T-cell (primary cell): ENCODE data around the gene FGF23. TPM values are rescaled to one million over a fixed set of nuclear protein-coding genes. Genes with fewer than 3 reads are reported as not detected.

Experiments used
- ATAC-seq, 4 experiments: fragments of 200-7000 bp in 3 of 4; fragments of 150-1000 bp in 1 of 4; cut with Tn5 transposase; replicated peaks in 1 of 4; 1 replicate in 3 of 4; 2 replicates in 1 of 4; pipeline ENCODE4 v1.10.0; 2021; ENCODE audit warnings: moderate library complexity in 3 of 4, mild to moderate bottlenecking in 2 of 4, moderate number of reproducible peaks in 1 of 4
- CTCF ChIA-PET, 2 donors: fragments of 300-600 bp; sonication (Branson Sonifier 250); formaldehyde crosslinking; loops; one replicate each; lab custom pipeline; 2022; ENCODE audit warnings: antibody characterized with exemption in 2 of 2; lab: Charles Lee
- POLR2A ChIA-PET, 2 donors: fragments of 300-600 bp; sonication (Branson Sonifier 250); formaldehyde crosslinking; loops; one replicate each; lab custom pipeline; 2022; ENCODE audit warnings: antibody characterized with exemption in 2 of 2; lab: Charles Lee
- DNase-seq, 35 experiments: peaks; one replicate each; pipeline versions ENCODE4 v3.0.0 to v3.0.0-alpha.2; 2013 to 2023
- H3K27ac ChIP-seq: one replicate; pipeline ENCODE4 v1.5.1; 2013; ENCODE audit warnings: low read length
- H3K27me3 ChIP-seq, 2 experiments: replicated peaks in 1 of 2; 1 replicate in 1 of 2; 2 replicates in 1 of 2; pipeline versions ENCODE4 v1.6.1 to v1.7.0; 2013; ENCODE audit warnings: low read length in 1 of 2, mixed read lengths in 1 of 2; ENCODE audit not compliant: control insufficient read depth in 2 of 2, insufficient read depth in 2 of 2; ENCODE audit errors: extremely low read depth in 1 of 2
- H3K36me3 ChIP-seq, 2 donors: 1 replicate in 1 of 2; 2 replicates in 1 of 2; pipeline versions ENCODE4 v1.6.1 to v1.7.0; 2013; ENCODE audit warnings: low read length in 1 of 2; ENCODE audit not compliant: control insufficient read depth in 2 of 2, insufficient read depth in 1 of 2; ENCODE audit errors: extremely low read depth in 1 of 2
- H3K4me1 ChIP-seq, 2 experiments: 1 replicate in 1 of 2; 2 replicates in 1 of 2; pipeline versions ENCODE4 v1.6.1 to v1.7.0; 2013; ENCODE audit warnings: low read length in 2 of 2, mixed read lengths in 1 of 2; ENCODE audit not compliant: insufficient read depth in 2 of 2, control insufficient read depth in 1 of 2; ENCODE audit errors: extremely low read depth in 1 of 2
- H3K4me3 ChIP-seq, 2 donors: 1 replicate in 1 of 2; 2 replicates in 1 of 2; pipeline versions ENCODE4 v1.5.1 to v1.7.0; 2013; ENCODE audit warnings: mild to moderate bottlenecking in 2 of 2, low read length in 1 of 2, moderate library complexity in 1 of 2; ENCODE audit not compliant: control insufficient read depth in 1 of 2; ENCODE audit errors: extremely low read depth in 1 of 2
- H3K9me3 ChIP-seq: 2 replicates; pipeline ENCODE4 v1.7.0; 2013
- H3K27ac Mint-ChIP-seq, 2 donors: one replicate each; pipeline ENCODE4 v1.8.0; 2020 to 2021; ENCODE audit warnings: mild to moderate bottlenecking in 2 of 2, mixed read lengths in 2 of 2
- H3K27me3 Mint-ChIP-seq, 2 donors: one replicate each; pipeline ENCODE4 v1.8.0; 2021 to 2022; ENCODE audit warnings: mixed read lengths in 2 of 2
- H3K36me3 Mint-ChIP-seq: one replicate; pipeline ENCODE4 v1.8.0; 2021; ENCODE audit warnings: mixed read lengths
- H3K4me1 Mint-ChIP-seq, 3 donors: one replicate each; pipeline ENCODE4 v1.8.0; 2020 to 2022; ENCODE audit warnings: mixed read lengths in 3 of 3, mild to moderate bottlenecking in 1 of 3
- H3K4me3 Mint-ChIP-seq, 3 donors: one replicate each; pipeline ENCODE4 v1.8.0; 2020 to 2022; ENCODE audit warnings: mild to moderate bottlenecking in 3 of 3, mixed read lengths in 3 of 3, moderate library complexity in 3 of 3
- H3K9me3 Mint-ChIP-seq, 3 donors: one replicate each; pipeline ENCODE4 v1.8.0; 2020 to 2022; ENCODE audit warnings: mixed read lengths in 3 of 3
- WGBS: methylation state at CpG from one replicate; pipeline ENCODE4 v1.1.5; 2013; ENCODE audit warnings: missing lambda C conversion rate; ENCODE audit not compliant: insufficient coverage; 5-methylcytosine and 5-hydroxymethylcytosine counted together
- total RNA-seq, 35 experiments: library from RNA in 6 of 35; stranded (reverse) in 6 of 35; fragments of 120-200 nt in 1 of 35; gene quantifications; one replicate each; pipeline versions ENCODE4 v1.2.1 to v1.2.4 and lab custom pipeline; 2013 to 2026

FGF23 gene
- total RNA-seq, 5 donors from 2014 or later (not counting 1 experiment from before 2014, with no cell fraction given) = not detected

GRCh38 chr12:4392223-4392742 is 12.8 kb upstream of the FGF23 start:
- Mint-ChIP-seq H3K4me1 (peaks cover 6 to 7% (median 6%) of the 10 kb centered on the region in 3 donors), H3K4me3 (no peak overlapping the region), H3K27ac (no peak overlapping the region), H3K9me3 (no peaks in the 10 kb centered on the region), H3K36me3 (no peaks in the 10 kb centered on the region), H3K27me3 (peaks cover 19 to 25% of the 10 kb centered on the region in 2 donors)
- 26% methylated on average over 13 of the region's 15 CpGs for WGBS
- POLR2A ChIA-PET = no interaction called here
- Histone ChIP-seq H3K27ac (no peak overlapping the region), H3K27me3 (peaks cover 0 to 26% of the 10 kb centered on the region in 2 experiments), H3K36me3 (no peaks in the 10 kb centered on the region), H3K9me3 (no peaks in the 10 kb centered on the region), H3K4me3 (no peak overlapping the region), H3K4me1 (peaks cover 0 to 5% of the 10 kb centered on the region in 2 experiments)
- CTCF ChIA-PET = no interaction called here
- DNase-seq = no peak
- peak in 1 of 4 experiments; percentile 29 for ATAC-seq

- WGBS = no CpG with 5 or more reads among the region's 2 CpGs
Measured at GRCh38 chr12:4388662-4389061, 9.2 kb upstream of the FGF23 start.

GRCh38 chr12:4388032-4388431 is 8.5 kb upstream of the FGF23 start:
- Mint-ChIP-seq H3K9me3 (no peaks in the 10 kb centered on the region), H3K27me3 (peaks cover 3 to 8% of the 10 kb centered on the region in 2 donors), H3K27ac (no peak overlapping the region), H3K4me3 (no peak overlapping the region), H3K36me3 (no peaks in the 10 kb centered on the region), H3K4me1 (peaks cover 0 to 7% (median 6%) of the 10 kb centered on the region in 3 donors)
- no peaks in the 10 kb centered on the region for H3K9me3 ChIP-seq
- ChIA-PET POLR2A (no interaction called here), CTCF (interaction anchor here in 1 of 2 donors (0.5 kb wide), 1 partner anchor 230 kb away, joined by 4 read pairs; no protein-coding TSS in a partner anchor)
- ATAC-seq (no peak), DNase-seq (no peak)
- no peak overlapping the region for H3K27ac ChIP-seq
- WGBS = no CpG with 5 or more reads among the region's 1 CpG
- H3K4me3 ChIP-seq = no peak overlapping the region
- no peaks in the 10 kb centered on the region for H3K36me3 ChIP-seq
- H3K27me3 ChIP-seq = peaks cover 0 to 17% of the 10 kb centered on the region in 2 experiments
- H3K4me1 ChIP-seq = peaks cover 0 to 5% of the 10 kb centered on the region in 2 experiments

More at GRCh38 chr12:4388662-4389061, 9.2 kb upstream of the FGF23 start:
- no peak for ATAC-seq
- Mint-ChIP-seq H3K4me1 (peaks cover 0 to 7% (median 6%) of the 10 kb centered on the region in 3 donors), H3K4me3 (no peak overlapping the region), H3K9me3 (no peaks in the 10 kb centered on the region), H3K27ac (no peak overlapping the region), H3K36me3 (no peaks in the 10 kb centered on the region), H3K27me3 (peaks cover 6 to 8% of the 10 kb centered on the region in 2 donors)
- Histone ChIP-seq H3K27ac (no peak overlapping the region), H3K4me3 (no peak overlapping the region), H3K36me3 (no peaks in the 10 kb centered on the region), H3K27me3 (peaks cover 0 to 19% of the 10 kb centered on the region in 2 experiments), H3K4me1 (peaks cover 0 to 5% of the 10 kb centered on the region in 2 experiments), H3K9me3 (no peaks in the 10 kb centered on the region)
- no peak for DNase-seq
- ChIA-PET CTCF (interaction anchor here in 1 of 2 donors (0.5 kb wide), 1 partner anchor 231 kb away, joined by 4 read pairs; no protein-coding TSS in a partner anchor), POLR2A (no interaction called here)

GRCh38 chr12:4387607-4388006 is 8.1 kb upstream of the FGF23 start:
- no peaks in the 10 kb centered on the region for H3K36me3 Mint-ChIP-seq
- Histone ChIP-seq H3K9me3 (no peaks in the 10 kb centered on the region), H3K4me3 (no peak overlapping the region), H3K36me3 (no peaks in the 10 kb centered on the region), H3K27ac (no peak overlapping the region), H3K27me3 (peaks cover 0 to 15% of the 10 kb centered on the region in 2 experiments), H3K4me1 (peaks cover 0 to 4% of the 10 kb centered on the region in 2 experiments)
- no peaks in the 10 kb centered on the region for H3K9me3 Mint-ChIP-seq
- peaks cover 0 to 4% (median 3%) of the 10 kb centered on the region in 3 donors for H3K4me1 Mint-ChIP-seq
- H3K4me3 Mint-ChIP-seq = no peak overlapping the region
- H3K27ac Mint-ChIP-seq = no peak overlapping the region
- ChIA-PET POLR2A (no interaction called here), CTCF (no interaction called here)
- DNase-seq = no peak
- ATAC-seq = no peak
- 83% methylated on average over 1 of the region's 5 CpGs for WGBS
- peaks cover 0 to 8% of the 10 kb centered on the region in 2 donors for H3K27me3 Mint-ChIP-seq

- no peak overlapping the region for H3K4me3 Mint-ChIP-seq
- DNase-seq (no peak), ATAC-seq (no peak)
- 52% methylated on average over 2 of the region's 4 CpGs for WGBS
- H3K27ac ChIP-seq = no peak overlapping the region
- H3K9me3 ChIP-seq = no peaks in the 10 kb centered on the region
- H3K36me3 Mint-ChIP-seq = no peaks in the 10 kb centered on the region
- peaks cover 0 to 7% of the 10 kb centered on the region in 2 donors for H3K27me3 Mint-ChIP-seq
- H3K4me3 ChIP-seq = no peak overlapping the region
- POLR2A ChIA-PET = no interaction called here
- H3K27me3 ChIP-seq = peaks cover 0 to 7% of the 10 kb centered on the region in 2 experiments
- no peaks in the 10 kb centered on the region for H3K9me3 Mint-ChIP-seq
- H3K27ac Mint-ChIP-seq = no peak overlapping the region
- no peaks in the 10 kb centered on the region for H3K4me1 Mint-ChIP-seq
- CTCF ChIA-PET = no interaction called here
- no peaks in the 10 kb centered on the region for H3K36me3 ChIP-seq
- no peaks in the 10 kb centered on the region for H3K4me1 ChIP-seq
Measured at GRCh38 chr12:4386801-4387200, 7.3 kb upstream of the FGF23 start.

- ATAC-seq = no peak
- Mint-ChIP-seq H3K36me3 (no peaks in the 10 kb centered on the region), H3K27me3 (peaks cover 15 to 21% of the 10 kb centered on the region in 2 donors), H3K4me1 (no peaks in the 10 kb centered on the region), H3K9me3 (no peaks in the 10 kb centered on the region), H3K27ac (no peak overlapping the region), H3K4me3 (no peak overlapping the region)
- POLR2A ChIA-PET = no interaction called here
- H3K27me3 ChIP-seq = peaks cover 0 to 9% of the 10 kb centered on the region in 2 experiments
- no peak for DNase-seq
- CTCF ChIA-PET = interaction anchor here in 1 of 2 donors (0.7 kb wide), 1 partner anchor 1911 kb away, joined by 3 read pairs; no protein-coding TSS in a partner anchor
- H3K36me3 ChIP-seq = no peaks in the 10 kb centered on the region
- no peak overlapping the region for H3K4me3 ChIP-seq
- H3K9me3 ChIP-seq = no peaks in the 10 kb centered on the region
- H3K4me1 ChIP-seq = no peaks in the 10 kb centered on the region
- H3K27ac ChIP-seq = no peak overlapping the region
- WGBS = 74% methylated on average over 8 of the region's 8 CpGs
Measured at GRCh38 chr12:4383304-4383865, 3.9 kb upstream of the FGF23 start.
